ENCODE data around the gene GRN. TPM values are rescaled to one million over a fixed set of nuclear protein-coding genes. Genes with fewer than 3 reads are reported as not detected.
A peak's percentile ranks its signal among the peaks of the same experiment; 100 is the strongest.

GRN gene
- total RNA-seq, 3 donors from 2014 or later (not counting 1 experiment from before 2014, with no cell fraction given): 42.4 to 69.8 (median 55.6) TPM

- Histone ChIP-seq H3K9me3 (ENCODE audit: control insufficient read depth, insufficient read depth, low read length) (no peaks in the 10 kb centered on the region), H3K36me3 (ENCODE audit: control insufficient read depth, insufficient read depth, low read length) (peaks cover under 1% of the 10 kb centered on the region), H3K27ac (ENCODE audit: low read length) (no peak overlapping the region), H3K4me3 (ENCODE audit: low read length) (no peak overlapping the region), H3K4me1 (ENCODE audit: control insufficient read depth, insufficient read depth, low read length) (peaks cover 12% of the 10 kb centered on the region), H3K27me3 (ENCODE audit: control insufficient read depth, insufficient read depth, low read length) (peaks cover 24% of the 10 kb centered on the region)
- Mint-ChIP-seq H3K4me1 (peaks cover 8 to 18% of the 10 kb centered on the region in 2 donors), H3K27ac (no peak overlapping the region), H3K4me3 (peak overlapping the region; percentile 37), H3K27me3 (ENCODE audit: low read depth in 2 of 2) (peaks cover 29 to 41% of the 10 kb centered on the region in 2 donors), H3K9me3 (no peaks in the 10 kb centered on the region), H3K36me3 (no peaks in the 10 kb centered on the region)
- TF ChIP-seq, protein P1, sequence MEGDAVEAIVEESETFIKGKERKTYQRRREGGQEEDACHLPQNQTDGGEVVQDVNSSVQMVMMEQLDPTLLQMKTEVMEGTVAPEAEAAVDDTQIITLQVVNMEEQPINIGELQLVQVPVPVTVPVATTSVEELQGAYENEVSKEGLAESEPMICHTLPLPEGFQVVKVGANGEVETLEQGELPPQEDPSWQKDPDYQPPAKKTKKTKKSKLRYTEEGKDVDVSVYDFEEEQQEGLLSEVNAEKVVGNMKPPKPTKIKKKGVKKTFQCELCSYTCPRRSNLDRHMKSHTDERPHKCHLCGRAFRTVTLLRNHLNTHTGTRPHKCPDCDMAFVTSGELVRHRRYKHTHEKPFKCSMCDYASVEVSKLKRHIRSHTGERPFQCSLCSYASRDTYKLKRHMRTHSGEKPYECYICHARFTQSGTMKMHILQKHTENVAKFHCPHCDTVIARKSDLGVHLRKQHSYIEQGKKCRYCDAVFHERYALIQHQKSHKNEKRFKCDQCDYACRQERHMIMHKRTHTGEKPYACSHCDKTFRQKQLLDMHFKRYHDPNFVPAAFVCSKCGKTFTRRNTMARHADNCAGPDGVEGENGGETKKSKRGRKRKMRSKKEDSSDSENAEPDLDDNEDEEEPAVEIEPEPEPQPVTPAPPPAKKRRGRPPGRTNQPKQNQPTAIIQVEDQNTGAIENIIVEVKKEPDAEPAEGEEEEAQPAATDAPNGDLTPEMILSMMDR (IDR thresholded peaks at IDR 0.05): no peak
- DNase-seq (no peak), ATAC-seq (no peak)
- intact Hi-C loops (cut with micrococcal nuclease): no loop called here
- 43% methylated on average over 5 of the region's 11 CpGs for WGBS (ENCODE audit: insufficient coverage)
Observed at GRCh38 chr17:44314524-44314868, 30.6 kb upstream of the GRN start.

GRCh38 chr17:44314869-44315661, 30.0 kb upstream of the GRN start:
- Mint-ChIP-seq H3K4me3 (peak overlapping the region; percentile 75), H3K9me3 (no peaks in the 10 kb centered on the region), H3K4me1 (peaks cover 8 to 13% of the 10 kb centered on the region in 2 donors), H3K36me3 (no peaks in the 10 kb centered on the region), H3K27me3 (ENCODE audit: low read depth in 2 of 2) (peaks cover 29 to 38% of the 10 kb centered on the region in 2 donors), H3K27ac (no peak overlapping the region)
- TF ChIP-seq, protein P1 (IDR thresholded peaks at IDR 0.05): no peak
- WGBS (ENCODE audit: insufficient coverage): 1% methylated on average over 81 of the region's 81 CpGs
- peak; percentile 37 to 52 (median 44) for ATAC-seq
- peaks cover 6% of the 10 kb centered on the region for H3K36me3 ChIP-seq (ENCODE audit: control insufficient read depth, insufficient read depth, low read length)
- peaks cover 11% of the 10 kb centered on the region for H3K4me1 ChIP-seq (ENCODE audit: control insufficient read depth, insufficient read depth, low read length)
- H3K4me3 ChIP-seq (ENCODE audit: low read length): peak overlapping the region; percentile 23
- intact Hi-C loops (cut with micrococcal nuclease): no loop called here
- peaks cover 24% of the 10 kb centered on the region for H3K27me3 ChIP-seq (ENCODE audit: control insufficient read depth, insufficient read depth, low read length)
- H3K9me3 ChIP-seq (ENCODE audit: control insufficient read depth, insufficient read depth, low read length): no peaks in the 10 kb centered on the region
- H3K27ac ChIP-seq (ENCODE audit: low read length): no peak overlapping the region
- peak in 1 of 2 donors; percentile 55 for DNase-seq

- TF ChIP-seq, protein P1 (IDR thresholded peaks at IDR 0.05): no peak
- H3K36me3 ChIP-seq (ENCODE audit: control insufficient read depth, insufficient read depth, low read length): peaks cover 16% of the 10 kb centered on the region
- H3K27me3 Mint-ChIP-seq (ENCODE audit: low read depth in 2 of 2): peaks cover 29 to 38% of the 10 kb centered on the region in 2 donors
Observed at GRCh38 chr17:44315760-44316731, 29.1 kb upstream of the GRN start.

More at GRCh38 chr17:44315760-44316731, 29.1 kb upstream of the GRN start:
- H3K27me3 ChIP-seq (ENCODE audit: control insufficient read depth, insufficient read depth, low read length): peaks cover 24% of the 10 kb centered on the region
- H3K27ac ChIP-seq (ENCODE audit: low read length): no peak overlapping the region
- no peaks in the 10 kb centered on the region for H3K9me3 Mint-ChIP-seq
- peaks cover 8 to 11% of the 10 kb centered on the region in 2 donors for H3K4me1 Mint-ChIP-seq
- H3K27ac Mint-ChIP-seq: no peak overlapping the region
- DNase-seq (no peak), ATAC-seq (no peak)
- no peaks in the 10 kb centered on the region for H3K9me3 ChIP-seq (ENCODE audit: control insufficient read depth, insufficient read depth, low read length)
- no peaks in the 10 kb centered on the region for H3K36me3 Mint-ChIP-seq
- H3K4me3 ChIP-seq (ENCODE audit: low read length): no peak overlapping the region
- peaks cover 11% of the 10 kb centered on the region for H3K4me1 ChIP-seq (ENCODE audit: control insufficient read depth, insufficient read depth, low read length)
- intact Hi-C loops (cut with micrococcal nuclease): no loop called here
- WGBS (ENCODE audit: insufficient coverage): 11% methylated on average over 38 of the region's 38 CpGs
- peak overlapping the region; percentile 75 for H3K4me3 Mint-ChIP-seq

Data from natural killer cell (primary cell).